BE2C (cell line): ENCODE data around the gene MAMLD1.

ENCODE experiments used
- DNase-seq: peaks from one replicate; pipeline ENCODE4 v3.0.0-alpha.2; 2020
- H3K27me3 ChIP-seq: fragments of 250-450 bp; sonication (Bioruptor Pico); 2 replicates; pipeline ENCODE4 v1.5.1; 2020; ENCODE audit warnings: mild to moderate bottlenecking
- H3K36me3 ChIP-seq: fragments of 250-450 bp; sonication (Bioruptor Pico); 2 replicates; pipeline ENCODE4 v1.5.1; 2020; ENCODE audit warnings: mild to moderate bottlenecking
- H3K4me1 ChIP-seq: fragments of 250-450 bp; sonication (Bioruptor Pico); 2 replicates; pipeline ENCODE4 v1.5.1; 2020
- H3K4me3 ChIP-seq: 2 replicates; pipeline ENCODE4 v1.5.1; 2011; ENCODE audit warnings: low read depth, low read length
- H3K9me3 ChIP-seq: fragments of 250-450 bp; sonication (Bioruptor Pico); 2 replicates; pipeline ENCODE4 v1.5.1; 2020
- CTCF ChIP-seq: IDR thresholded peaks from 2 replicates; pipeline ENCODE4 v1.5.1; 2012; ENCODE audit warnings: mild to moderate bottlenecking, low read depth, low read length

Gene MAMLD1

GRCh38 chrX:150358651-150359050 is 4.5 kb upstream of the MAMLD1 start:
- Histone ChIP-seq H3K9me3 (no peaks in the 10 kb centered on the region), H3K4me1 (no peaks in the 10 kb centered on the region), H3K4me3 (no peak overlapping the region), H3K36me3 (no peaks in the 10 kb centered on the region), H3K27me3 (peaks cover 29% of the 10 kb centered on the region)
- DNase-seq = no peak
- no peak for TF ChIP-seq CTCF

GRCh38 chrX:150360331-150360730 is 2.8 kb upstream of the MAMLD1 start:
- Histone ChIP-seq H3K4me3 (no peak overlapping the region), H3K4me1 (no peaks in the 10 kb centered on the region), H3K27me3 (peaks cover 43% of the 10 kb centered on the region), H3K36me3 (no peaks in the 10 kb centered on the region), H3K9me3 (no peaks in the 10 kb centered on the region)
- no peak for TF ChIP-seq CTCF
- DNase-seq = no peak

GRCh38 chrX:150361070-150361776 is 1.9 kb upstream of the MAMLD1 start:
- H3K4me1 ChIP-seq = no peaks in the 10 kb centered on the region
- H3K9me3 ChIP-seq = no peaks in the 10 kb centered on the region
- H3K36me3 ChIP-seq = no peaks in the 10 kb centered on the region
- TF ChIP-seq CTCF = no peak
- H3K27me3 ChIP-seq = peaks cover 52% of the 10 kb centered on the region
- H3K4me3 ChIP-seq = no peak overlapping the region
- DNase-seq = no peak

- no peak for DNase-seq
- TF ChIP-seq CTCF = no peak
- H3K4me1 ChIP-seq = no peaks in the 10 kb centered on the region
- no peaks in the 10 kb centered on the region for H3K9me3 ChIP-seq
- H3K36me3 ChIP-seq = no peaks in the 10 kb centered on the region
- H3K27me3 ChIP-seq = peaks cover 55% of the 10 kb centered on the region
- H3K4me3 ChIP-seq = no peak overlapping the region
These were observed 1.3 kb upstream of the MAMLD1 start for GRCh38 chrX:150361777-150362351.

- TF ChIP-seq CTCF = no peak
- Histone ChIP-seq H3K4me1 (no peaks in the 10 kb centered on the region), H3K9me3 (no peaks in the 10 kb centered on the region), H3K27me3 (peaks cover 55% of the 10 kb centered on the region), H3K4me3 (no peak overlapping the region), H3K36me3 (no peaks in the 10 kb centered on the region)
- DNase-seq = no peak
These were observed 637 bp downstream of the MAMLD1 start for GRCh38 chrX:150363561-150364346.
